HG03575 (cell line): ENCODE data around the gene ZNF132.
"Not testable (repeated sequence)": the region's sequence is repeated elsewhere in the genome, so short reads cannot be mapped to it uniquely, and the experiment has no call there.

ENCODE experiments used
- ATAC-seq: cut with Tn5 transposase; IDR thresholded peaks from one replicate; pipeline ENCODE4 v1.9.1; 2021; ENCODE audit not compliant: unreplicated experiment, insufficient number of reproducible peaks, low FRiP score; ENCODE audit errors: extremely low read depth

The ZNF132 gene

GRCh38 chr19:58469241-58470013 is 29.5 kb upstream of the ZNF132 start:
- no peak for ATAC-seq

- no peak for ATAC-seq
These were observed 28.4 kb upstream of the ZNF132 start for GRCh38 chr19:58468216-58468839.

GRCh38 chr19:58466760-58467589 is 27.0 kb upstream of the ZNF132 start, which contains the start of gene ZNF324:
Gene ZNF324, plus strand, starts transcription at chr19:58467080. Its CDS starts 2,106 bp downstream, at chr19:58469186.
- ATAC-seq: peak; percentile 52

- ATAC-seq: no peak
These were observed 26.3 kb upstream of the ZNF132 start for GRCh38 chr19:58466089-58466759.

- no peak for ATAC-seq
These were observed 20.1 kb upstream of the ZNF132 start for GRCh38 chr19:58460039-58460438.

- no peak for ATAC-seq
These were observed 16.2 kb upstream of the ZNF132 start for GRCh38 chr19:58456111-58456510.

- no peak for ATAC-seq
These were observed 15.4 kb upstream of the ZNF132 start for GRCh38 chr19:58455306-58455705.

- ATAC-seq: no peak
These were observed 13.8 kb upstream of the ZNF132 start for GRCh38 chr19:58453743-58454142.

GRCh38 chr19:58451358-58452101 is 11.6 kb upstream of the ZNF132 start, which contains the start of gene ZNF324B:
Gene ZNF324B, plus strand, starts transcription at chr19:58451622. Its CDS starts 2,080 bp downstream, at chr19:58453702.
- peak; percentile 72 for ATAC-seq

- no peak for ATAC-seq
These were observed 11.0 kb upstream of the ZNF132 start for GRCh38 chr19:58450856-58451357.

- not testable (repeated sequence) for ATAC-seq
These were observed 10.0 kb upstream of the ZNF132 start for GRCh38 chr19:58449980-58450379.

- ATAC-seq: not testable (repeated sequence)
These were observed 8.9 kb upstream of the ZNF132 start for GRCh38 chr19:58448860-58449259.

GRCh38 chr19:58442986-58443385 is 3.0 kb upstream of the ZNF132 start:
- not testable (repeated sequence) for ATAC-seq

- ATAC-seq: no peak
These were observed 603 bp upstream of the ZNF132 start for GRCh38 chr19:58440556-58440955.

- ATAC-seq: no peak
These were observed 5.7 kb downstream of the ZNF132 start for GRCh38 chr19:58434217-58434616.

GRCh38 chr19:58429745-58430144 is 10.2 kb downstream of the ZNF132 start:
- ATAC-seq: no peak

- no peak for ATAC-seq
These were observed 11.3 kb downstream of the ZNF132 start for GRCh38 chr19:58428617-58429016.

- no peak for ATAC-seq
These were observed 22.9 kb downstream of the ZNF132 start for GRCh38 chr19:58417071-58417470.
